ENCODE measurements around the gene IFI27.

The IFI27 gene

DNA sequence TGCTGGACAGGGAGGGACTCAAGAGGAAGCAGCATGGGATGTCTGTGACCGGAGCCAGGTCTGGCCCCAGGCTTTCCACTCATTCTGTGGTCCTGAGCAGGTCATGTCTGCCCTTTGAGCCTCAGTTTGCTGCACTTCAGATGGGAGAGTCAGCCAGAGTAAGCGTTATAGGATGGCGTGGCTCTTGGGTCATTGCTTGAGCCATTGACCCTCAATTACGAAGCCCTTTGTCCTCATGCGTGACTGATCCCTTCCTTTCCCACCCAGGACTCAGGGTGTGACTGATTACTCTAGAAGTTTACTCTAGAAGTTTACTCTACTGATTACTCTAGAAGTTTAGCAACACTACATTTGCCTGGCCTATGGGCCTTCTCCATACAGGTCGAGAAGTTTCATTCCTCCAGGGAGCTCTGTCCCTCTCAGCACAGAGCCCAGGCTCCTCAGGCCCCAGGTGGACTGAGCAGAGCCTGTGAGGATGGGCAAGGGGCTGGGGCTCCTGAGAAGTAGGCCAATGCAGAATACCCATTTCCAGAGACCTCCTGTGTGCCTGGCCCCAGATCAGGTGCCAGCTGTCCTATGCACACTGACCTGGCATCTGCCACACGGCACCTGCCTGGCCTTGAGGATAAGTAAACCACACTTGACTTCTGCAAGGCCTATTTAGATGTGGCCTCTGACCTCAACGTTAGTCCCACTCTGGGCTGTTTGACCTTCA lies 7.6 kb upstream of the IFI27 start:
- DNase-seq (ENCODE audit: low spot score): no peak

GRCh38 chr14:94103554-94104150 lies 6.9 kb upstream of the IFI27 start:
- no peak for DNase-seq (ENCODE audit: low spot score)

DNA sequence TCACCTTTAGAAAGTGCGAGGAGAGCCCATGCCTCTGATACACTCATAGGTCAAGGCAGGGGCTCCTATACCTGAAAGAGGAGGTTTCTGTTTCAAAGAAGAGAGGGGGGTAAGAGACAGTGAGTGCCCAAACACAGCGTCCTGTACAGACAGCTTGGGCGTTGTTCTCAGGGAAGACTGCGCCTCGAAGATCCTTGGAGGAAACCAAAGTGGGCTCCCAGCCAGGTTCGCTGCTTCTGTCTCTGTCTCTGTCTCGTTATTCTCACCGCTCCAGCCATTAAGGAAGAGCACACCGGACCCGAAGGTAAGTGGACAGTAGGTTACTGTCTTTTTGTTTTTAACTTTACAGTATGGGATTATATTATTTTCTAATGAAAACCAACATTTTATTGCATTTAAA lies 5.8 kb upstream of the IFI27 start:
- DNase-seq (ENCODE audit: low spot score): no peak

- no peak for DNase-seq (ENCODE audit: low spot score)
Measured at GRCh38 chr14:94109915-94110250, 653 bp upstream of the IFI27 start.

DNA sequence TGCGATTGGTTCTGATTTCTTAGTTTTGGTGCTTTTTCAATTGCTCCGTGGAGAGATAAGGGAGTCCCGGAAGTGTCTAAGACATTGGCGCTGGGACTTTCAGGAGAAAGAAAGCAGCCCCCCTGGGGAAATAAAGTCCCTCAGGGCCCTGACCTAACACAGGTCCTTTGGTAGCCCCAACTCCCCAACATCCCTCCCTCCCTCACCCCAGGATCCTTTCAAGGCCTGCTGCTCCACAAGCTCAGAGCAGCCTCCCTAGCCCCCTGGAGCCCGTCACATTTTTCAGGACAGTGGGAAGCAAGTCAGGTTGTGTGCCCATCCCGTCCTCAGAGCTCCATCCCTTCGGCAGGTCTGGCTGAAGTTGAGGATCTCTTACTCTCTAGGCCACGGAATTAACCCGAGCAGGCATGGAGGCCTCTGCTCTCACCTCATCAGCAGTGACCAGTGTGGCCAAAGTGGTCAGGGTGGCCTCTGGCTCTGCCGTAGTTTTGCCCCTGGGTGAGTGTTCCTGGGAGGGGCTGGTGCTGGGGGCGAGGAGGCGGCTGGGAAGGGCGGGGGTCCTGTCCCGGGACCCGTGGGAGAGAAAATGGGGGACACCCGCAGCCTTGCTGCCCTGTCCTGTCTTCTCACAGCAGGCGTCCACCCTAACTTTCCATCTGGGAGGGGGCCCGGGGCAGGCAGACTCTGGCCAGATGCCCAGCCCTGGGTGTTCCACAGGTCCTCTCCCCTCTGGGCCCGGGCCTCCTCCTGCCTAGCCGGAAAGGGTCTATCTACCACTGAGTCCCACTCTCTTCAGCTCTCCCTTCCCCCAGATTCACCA lies 950 bp downstream of the IFI27 start:
- DNase-seq (ENCODE audit: low spot score): no peak

- DNase-seq (ENCODE audit: low spot score): no peak
Measured at GRCh38 chr14:94112513-94113063, 2.1 kb downstream of the IFI27 start.

DNA sequence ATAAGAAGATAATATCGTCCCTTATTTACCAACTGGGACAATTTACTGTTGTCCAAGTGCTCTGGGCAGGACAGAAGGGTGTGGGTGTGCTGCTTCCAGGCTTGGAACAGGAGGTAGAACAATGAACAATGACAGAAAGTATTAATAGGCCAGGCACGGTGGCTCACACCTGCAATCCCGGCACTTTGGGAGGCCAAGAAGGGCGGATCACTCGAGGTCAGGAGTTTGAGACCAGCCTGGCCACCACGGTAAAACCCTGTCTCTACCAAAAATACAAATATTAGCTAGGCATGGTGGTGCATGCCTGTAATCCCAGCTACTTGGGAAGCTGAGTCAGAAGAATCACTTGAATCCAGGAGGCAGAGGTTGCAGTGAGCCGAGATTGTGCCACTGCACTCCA lies 2.5 kb downstream of the IFI27 start:
- DNase-seq (ENCODE audit: low spot score): peak; percentile 18

GRCh38 chr14:94113490-94113889 lies 3.0 kb downstream of the IFI27 start:
- no peak for DNase-seq (ENCODE audit: low spot score)

GRCh38 chr14:94113908-94114588 lies 3.5 kb downstream of the IFI27 start:
- peak; percentile 32 for DNase-seq (ENCODE audit: low spot score)

GRCh38 chr14:94114589-94115057 lies 4.1 kb downstream of the IFI27 start:
- no peak for DNase-seq (ENCODE audit: low spot score)

DNA sequence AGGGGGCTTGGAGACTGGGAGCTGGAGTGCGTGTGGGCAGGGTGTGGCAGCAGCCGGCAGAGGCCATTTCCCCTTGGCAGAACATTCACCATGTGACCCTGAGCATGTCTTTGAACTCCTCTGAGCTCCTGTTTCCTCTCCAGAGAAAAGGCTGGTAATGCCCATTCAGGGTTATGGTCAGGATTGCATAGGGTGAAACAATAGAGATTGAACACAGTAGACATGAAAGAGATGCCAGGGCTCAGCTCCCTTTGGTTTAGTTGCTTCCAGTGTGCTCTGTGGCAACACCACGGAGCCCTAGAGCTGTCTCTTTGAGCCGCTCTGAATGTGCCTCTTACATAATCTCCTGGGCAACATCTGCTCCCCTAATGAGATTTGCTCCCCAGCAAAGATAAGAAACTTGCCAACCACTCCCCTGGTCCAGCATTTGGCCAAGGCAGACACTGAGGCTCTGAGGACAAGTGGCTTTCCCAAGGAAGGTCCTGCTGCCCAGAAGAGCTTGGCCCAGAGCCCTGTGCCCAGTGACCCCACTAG lies 4.6 kb downstream of the IFI27 start:
- peak; percentile 86 for DNase-seq (ENCODE audit: low spot score)

DNA sequence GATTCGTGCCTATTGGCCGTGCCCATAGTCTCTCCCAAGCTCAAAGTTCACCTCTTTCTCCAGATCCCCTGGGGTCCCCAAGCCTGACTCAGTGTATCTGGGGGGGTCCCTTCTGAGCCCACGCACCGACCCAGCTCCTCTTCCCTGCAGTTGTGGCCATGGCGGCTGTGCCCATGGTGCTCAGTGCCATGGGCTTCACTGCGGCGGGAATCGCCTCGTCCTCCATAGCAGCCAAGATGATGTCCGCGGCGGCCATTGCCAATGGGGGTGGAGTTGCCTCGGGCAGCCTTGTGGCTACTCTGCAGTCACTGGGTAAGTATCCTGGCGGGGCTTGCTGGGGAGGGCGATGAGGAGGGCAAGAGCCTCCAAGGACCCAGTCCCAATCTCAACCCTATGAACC lies 5.1 kb downstream of the IFI27 start:
- no peak for DNase-seq (ENCODE audit: low spot score)

DNA sequence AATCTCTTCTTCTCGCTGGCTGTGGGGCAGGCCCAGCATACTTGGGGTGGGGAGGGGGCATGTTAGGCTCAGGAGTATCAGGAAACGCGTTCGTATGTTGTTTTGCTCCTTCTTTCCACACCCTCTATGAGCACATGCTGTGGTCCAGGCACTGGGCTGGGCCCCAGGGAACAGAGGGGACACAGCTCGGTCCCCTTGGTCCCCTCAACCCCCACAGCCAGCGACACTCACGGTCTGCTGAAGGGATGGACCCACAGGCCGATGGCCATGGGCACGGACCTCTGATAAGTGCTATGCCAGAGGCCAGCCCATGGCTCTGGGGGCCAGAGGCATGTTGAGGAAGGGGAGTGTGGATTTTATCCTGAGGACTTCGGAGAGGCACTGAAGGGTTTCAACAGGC lies 6.2 kb downstream of the IFI27 start:
- DNase-seq (ENCODE audit: low spot score): no peak

GRCh38 chr14:94117856-94118255 lies 7.3 kb downstream of the IFI27 start:
- DNase-seq (ENCODE audit: low spot score): no peak

DNA sequence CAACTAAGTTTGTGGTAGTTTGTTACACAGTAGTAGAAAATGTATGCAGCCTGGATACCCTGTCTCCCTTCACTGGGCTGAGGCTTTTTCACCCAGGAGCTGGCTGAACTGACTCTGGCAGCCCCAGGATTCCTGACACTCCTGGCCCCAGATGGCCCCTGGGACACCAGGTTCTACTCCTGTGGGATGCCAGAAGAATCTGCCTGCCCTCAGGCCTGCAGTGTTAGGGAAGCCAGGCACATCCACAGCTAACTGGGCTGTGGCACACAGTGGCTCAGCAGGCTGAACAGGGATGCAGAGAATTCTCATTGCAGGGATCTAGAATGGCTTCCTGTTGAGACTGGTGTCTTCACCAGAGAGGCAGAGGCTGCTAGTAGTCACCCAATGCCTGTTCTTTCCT lies 8.5 kb downstream of the IFI27 start:
- no peak for DNase-seq (ENCODE audit: low spot score)

DNA sequence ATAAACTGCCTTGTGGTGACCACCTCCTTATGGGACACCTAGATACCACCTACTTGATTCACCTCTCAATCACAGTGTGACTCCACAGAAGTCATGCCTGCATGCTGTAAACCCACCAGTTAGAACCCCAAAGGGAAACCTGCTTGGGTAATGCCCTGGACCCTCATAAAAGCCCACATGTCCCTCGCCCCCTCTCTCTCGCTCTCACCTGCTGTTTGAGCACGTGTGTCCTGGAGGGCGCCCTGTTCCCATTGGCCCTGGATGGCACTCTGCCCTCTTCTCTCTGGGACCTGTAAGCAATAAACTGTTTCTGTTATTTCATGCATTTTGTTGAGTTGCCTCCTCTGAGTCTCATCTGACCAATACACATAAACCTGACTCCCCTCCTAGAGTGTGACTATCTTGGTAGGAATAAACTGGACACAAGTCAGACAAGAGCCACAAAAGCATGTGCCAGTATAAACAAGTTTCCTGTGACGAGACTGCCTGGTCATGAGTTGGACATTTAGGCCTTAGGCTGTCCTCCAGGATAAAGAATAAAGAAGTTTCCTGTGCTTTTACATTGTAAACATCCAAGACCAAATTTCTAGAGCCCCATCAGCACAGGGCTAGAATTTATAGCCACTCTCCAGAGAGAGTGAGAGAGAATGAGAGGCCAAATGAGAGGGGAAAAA lies 10.3 kb downstream of the IFI27 start:
- no peak for DNase-seq (ENCODE audit: low spot score)

DNA sequence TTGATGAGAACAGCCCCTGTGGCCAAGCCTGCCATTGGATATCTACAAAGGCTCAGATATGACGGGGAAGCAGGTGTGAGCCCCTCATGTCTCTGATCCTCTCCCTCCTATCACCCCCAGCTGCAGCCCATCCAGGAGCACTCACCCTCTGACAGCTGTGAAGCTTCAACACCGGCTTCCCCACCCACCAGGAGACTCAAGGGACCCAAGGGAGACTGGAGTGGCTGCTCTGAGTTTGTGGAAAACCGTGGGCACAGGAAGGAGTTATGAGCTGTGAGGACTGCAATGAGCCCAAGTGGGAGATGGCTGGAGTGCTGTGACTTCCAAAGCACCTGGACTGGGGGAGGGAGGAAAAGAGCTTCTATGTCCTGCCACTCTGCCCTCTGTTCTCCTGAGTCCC lies 10.9 kb downstream of the IFI27 start:
- DNase-seq (ENCODE audit: low spot score): no peak

GRCh38 chr14:94122438-94122837 lies 11.9 kb downstream of the IFI27 start:
- DNase-seq (ENCODE audit: low spot score): no peak

GRCh38 chr14:94123296-94123695 lies 12.8 kb downstream of the IFI27 start:
- no peak for DNase-seq (ENCODE audit: low spot score)

DNA sequence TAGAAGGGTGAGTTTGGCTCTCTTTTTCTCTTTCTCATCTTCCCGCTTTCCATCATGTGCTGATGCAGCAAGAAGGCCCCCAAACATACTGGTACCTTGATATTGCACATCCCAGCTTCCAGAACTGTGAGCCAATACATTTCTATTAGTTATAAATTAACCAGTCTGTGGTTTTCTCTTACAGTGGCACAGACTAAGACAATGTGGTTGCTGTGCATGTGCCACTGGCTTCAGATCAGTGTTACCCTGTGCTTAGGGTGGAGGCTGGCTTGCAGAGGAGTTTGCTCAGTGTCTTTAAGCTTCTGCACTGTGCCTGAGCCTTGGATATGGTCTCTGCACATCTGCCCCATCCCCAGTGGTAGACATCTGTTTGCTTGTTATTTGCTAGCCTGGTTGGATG lies 13.3 kb downstream of the IFI27 start:
- peak; percentile 43 for DNase-seq (ENCODE audit: low spot score)

- no peak for DNase-seq (ENCODE audit: low spot score)
Measured at GRCh38 chr14:94124582-94125377, 14.2 kb downstream of the IFI27 start.

Measured in SW480 (cell line).